HEK293 (cell line): ENCODE results near the gene GAS2L2.
A peak's percentile ranks its signal among the peaks of the same experiment; 100 is the strongest.

ENCODE experiments used
- CTCF ChIA-PET: fragments of 350-600 bp; formaldehyde crosslinking; extraction: SDS; loops from one replicate; lab custom pipeline; 2021; ENCODE audit warnings: antibody characterized with exemption; lab: Yijun Ruan, JAX
- POLR2A ChIA-PET: fragments of 300-600 bp; formaldehyde crosslinking; extraction: SDS; loops from one replicate; lab custom pipeline; 2020; ENCODE audit warnings: antibody characterized with exemption, inconsistent platforms; lab: Yijun Ruan, JAX
- H3K27ac ChIP-seq: fragments of 200-500 bp; sonication (Bioruptor generic); 2 replicates; pipeline ENCODE4 v1.5.1; 2014; ENCODE audit warnings: low read depth, low read length, control low read depth, inconsistent platforms; ENCODE audit errors: extremely low read depth
- H3K36me3 ChIP-seq, 2 experiments: fragments of 200-500 bp in 1 of 2; sonication (Bioruptor generic) in 1 of 2; 1 replicate in 1 of 2; 2 replicates in 1 of 2; pipeline ENCODE4 v1.5.1; 2014 to 2017; ENCODE audit warnings: inconsistent platforms in 2 of 2, low read length in 2 of 2; ENCODE audit not compliant: control insufficient read depth in 2 of 2, insufficient read depth in 1 of 2
- H3K4me1 ChIP-seq: fragments of 200-500 bp; sonication (Bioruptor generic); 2 replicates; pipeline ENCODE4 v1.5.1; 2014; ENCODE audit warnings: mild to moderate bottlenecking, low read length, inconsistent platforms; ENCODE audit not compliant: control insufficient read depth, insufficient read depth
- H3K4me3 ChIP-seq: 2 replicates; pipeline ENCODE4 v1.5.1; 2011; ENCODE audit warnings: low read depth, mild to moderate bottlenecking, control low read depth, low read length, moderate library complexity
- H3K9me3 ChIP-seq: fragments of 200-500 bp; sonication (Bioruptor generic); 2 replicates; pipeline ENCODE4 v1.5.1; 2014; ENCODE audit warnings: low read depth, low read length, inconsistent platforms; ENCODE audit not compliant: control insufficient read depth, insufficient read depth
- GLIS1 ChIP-seq: fragments of 450-650 bp; formaldehyde crosslinking; IDR thresholded peaks from 2 replicates; pipeline ENCODE4 v1.5.1; 2016; ENCODE audit warnings: missing biosample characterization, missing genetic modification characterization
- IKZF3 ChIP-seq: fragments of 450-650 bp; IDR thresholded peaks from 2 replicates; pipeline ENCODE4 v1.5.0; 2018; ENCODE audit warnings: missing biosample characterization, mild to moderate bottlenecking, missing genetic modification characterization, moderate library complexity
- KLF8 ChIP-seq: fragments of 450-650 bp; formaldehyde crosslinking; IDR thresholded peaks from 2 replicates; pipeline ENCODE4 v1.5.1; 2016; ENCODE audit warnings: missing biosample characterization, missing genetic modification characterization
- MZF1 ChIP-seq: fragments of 450-650 bp; formaldehyde crosslinking; IDR thresholded peaks from 2 replicates; pipeline ENCODE4 v1.5.1; 2017; ENCODE audit warnings: missing biosample characterization, missing genetic modification characterization, borderline replicate concordance
- SP2 ChIP-seq: fragments of 450-650 bp; formaldehyde crosslinking; IDR thresholded peaks from 2 replicates; pipeline ENCODE4 v1.5.1; 2016; ENCODE audit warnings: missing biosample characterization, missing genetic modification characterization
- YY2 ChIP-seq: fragments of 450-650 bp; formaldehyde crosslinking; IDR thresholded peaks from 2 replicates; pipeline ENCODE4 v1.5.1; 2016; ENCODE audit warnings: missing biosample characterization, missing genetic modification characterization
- ZBTB20 ChIP-seq: fragments of 450-650 bp; formaldehyde crosslinking; IDR thresholded peaks from 2 replicates; pipeline ENCODE4 v1.5.1; 2016; ENCODE audit warnings: missing biosample characterization, missing genetic modification characterization
- ZBTB44 ChIP-seq: fragments of 450-650 bp; IDR thresholded peaks from 2 replicates; pipeline ENCODE4 v1.5.1; 2018; ENCODE audit warnings: missing biosample characterization, mild to moderate bottlenecking, missing genetic modification characterization
- ZFP69B ChIP-seq: fragments of 450-650 bp; formaldehyde crosslinking; IDR thresholded peaks from 2 replicates; pipeline ENCODE4 v1.5.1; 2016; ENCODE audit warnings: missing biosample characterization, missing genetic modification characterization
- ZNF175 ChIP-seq: fragments of 450-650 bp; formaldehyde crosslinking; IDR thresholded peaks from 2 replicates; pipeline ENCODE4 v1.5.1; 2016; ENCODE audit warnings: missing biosample characterization, missing genetic modification characterization
- ZNF214 ChIP-seq: fragments of 450-650 bp; formaldehyde crosslinking; IDR thresholded peaks from 2 replicates; pipeline ENCODE4 v1.5.1; 2017; ENCODE audit warnings: missing biosample characterization, mild to moderate bottlenecking, missing genetic modification characterization, borderline replicate concordance
- ZNF354C ChIP-seq: fragments of 450-650 bp; formaldehyde crosslinking; IDR thresholded peaks from 2 replicates; pipeline ENCODE4 v1.5.1; 2016; ENCODE audit warnings: missing biosample characterization, missing genetic modification characterization, low read depth, borderline replicate concordance
- ZNF394 ChIP-seq: fragments of 450-650 bp; formaldehyde crosslinking; IDR thresholded peaks from 2 replicates; pipeline ENCODE4 v1.5.1; 2016; ENCODE audit warnings: missing biosample characterization, missing genetic modification characterization, mild to moderate bottlenecking, moderate library complexity, borderline replicate concordance
- ZNF514 ChIP-seq: fragments of 450-650 bp; formaldehyde crosslinking; IDR thresholded peaks from 2 replicates; pipeline ENCODE4 v1.5.1; 2016; ENCODE audit warnings: missing biosample characterization, missing genetic modification characterization
- ZNF521 ChIP-seq: fragments of 450-650 bp; formaldehyde crosslinking; IDR thresholded peaks from 2 replicates; pipeline ENCODE4 v1.5.1; 2017; ENCODE audit warnings: missing biosample characterization, mild to moderate bottlenecking, missing genetic modification characterization
- ZNF658 ChIP-seq: fragments of 450-650 bp; formaldehyde crosslinking; IDR thresholded peaks from 2 replicates; pipeline ENCODE4; 2016; ENCODE audit warnings: missing biosample characterization, missing genetic modification characterization
- ZNF670 ChIP-seq: fragments of 450-650 bp; formaldehyde crosslinking; IDR thresholded peaks from 2 replicates; pipeline ENCODE4 v1.5.1; 2016; ENCODE audit warnings: missing biosample characterization, missing genetic modification characterization, low read depth
- ZNF843 ChIP-seq: fragments of 450-650 bp; formaldehyde crosslinking; IDR thresholded peaks from 2 replicates; pipeline ENCODE4 v1.5.1; 2016; ENCODE audit warnings: missing biosample characterization, missing genetic modification characterization
- TF ChIP-seq, protein P1 (sequence below): fragments of 450-650 bp; formaldehyde crosslinking; IDR thresholded peaks from 2 replicates; pipeline ENCODE4 v1.5.1; 2017; ENCODE audit warnings: missing biosample characterization, mild to moderate bottlenecking, missing genetic modification characterization, moderate library complexity

The GAS2L2 gene

DNA sequence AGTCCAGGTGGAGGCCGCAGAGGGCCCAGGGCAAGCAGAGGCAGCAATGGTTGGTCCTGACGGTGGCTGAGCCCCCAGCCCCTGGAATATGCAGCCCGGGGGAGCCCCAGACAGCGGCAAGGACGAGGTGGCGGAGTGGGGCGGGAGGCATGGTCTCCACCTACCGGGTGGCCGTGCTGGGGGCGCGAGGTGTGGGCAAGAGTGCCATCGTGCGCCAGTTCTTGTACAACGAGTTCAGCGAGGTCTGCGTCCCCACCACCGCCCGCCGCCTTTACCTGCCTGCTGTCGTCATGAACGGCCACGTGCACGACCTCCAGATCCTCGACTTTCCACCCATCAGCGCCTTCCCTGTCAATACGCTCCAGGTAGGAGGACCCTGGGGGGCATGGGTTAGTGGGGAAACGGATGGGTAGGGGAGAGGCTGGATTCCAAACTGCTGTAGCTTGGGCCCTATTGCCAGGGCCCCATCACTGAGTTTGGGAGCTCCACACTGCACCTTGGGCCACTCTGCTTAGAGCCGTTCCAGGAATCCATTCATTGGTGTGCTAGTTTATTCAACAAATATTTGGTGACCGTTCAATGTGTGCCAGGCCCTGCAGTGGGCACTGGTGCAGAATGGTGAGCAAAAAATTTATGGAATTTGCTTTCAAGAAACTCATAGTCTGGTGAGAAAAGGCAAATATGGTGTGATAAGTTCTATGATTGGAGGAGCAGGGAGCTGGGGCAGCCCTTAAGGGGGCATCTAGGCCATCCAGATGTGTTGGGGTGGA is 17.8 kb downstream of the GAS2L2 start (continued):
- no peak for TF ChIP-seq ZNF514 (tag by site-specific recombination)
- TF ChIP-seq ZNF175 (tag by site-specific recombination): no peak
- TF ChIP-seq YY2: no peak
- TF ChIP-seq ZNF658 (tag by site-specific recombination): no peak
- TF ChIP-seq ZNF843: no peak
- TF ChIP-seq, all 188 proteins: peak for 0

GRCh38 chr17:35734396-35734795 is 18.6 kb downstream of the GAS2L2 start:
- TF ChIP-seq KLF8 (tag by site-specific recombination) (no peak), ZNF521 (tag by site-specific recombination) (no peak), IKZF3 (no peak), ZNF394 (tag by site-specific recombination) (0 out of 2 replicates have a peak, but pooled peaks have one; percentile 0), MZF1 (tag by site-specific recombination) (no peak)
- TF ChIP-seq, protein P1, sequence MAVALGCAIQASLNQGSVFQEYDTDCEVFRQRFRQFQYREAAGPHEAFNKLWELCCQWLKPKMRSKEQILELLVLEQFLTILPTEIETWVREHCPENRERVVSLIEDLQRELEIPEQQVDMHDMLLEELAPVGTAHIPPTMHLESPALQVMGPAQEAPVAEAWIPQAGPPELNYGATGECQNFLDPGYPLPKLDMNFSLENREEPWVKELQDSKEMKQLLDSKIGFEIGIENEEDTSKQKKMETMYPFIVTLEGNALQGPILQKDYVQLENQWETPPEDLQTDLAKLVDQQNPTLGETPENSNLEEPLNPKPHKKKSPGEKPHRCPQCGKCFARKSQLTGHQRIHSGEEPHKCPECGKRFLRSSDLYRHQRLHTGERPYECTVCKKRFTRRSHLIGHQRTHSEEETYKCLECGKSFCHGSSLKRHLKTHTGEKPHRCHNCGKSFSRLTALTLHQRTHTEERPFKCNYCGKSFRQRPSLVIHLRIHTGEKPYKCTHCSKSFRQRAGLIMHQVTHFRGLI (tag by site-specific recombination): no peak

GRCh38 chr17:35733366-35733765 is 19.7 kb downstream of the GAS2L2 start:
- TF ChIP-seq GLIS1 (tag by site-specific recombination): peak; percentile 55
- TF ChIP-seq ZNF214 (tag by site-specific recombination): no peak
- peak; percentile 89 for TF ChIP-seq ZBTB44 (tag by site-specific recombination)
- TF ChIP-seq ZFP69B (tag by site-specific recombination): no peak
- no peak for TF ChIP-seq ZNF670 (tag by site-specific recombination)
- TF ChIP-seq ZNF354C (tag by site-specific recombination): no peak
- no peak for TF ChIP-seq ZBTB20
- no peak for TF ChIP-seq SP2 (tag by site-specific recombination)
- Histone ChIP-seq H3K36me3 (peaks cover 5 to 8% of the 10 kb centered on the region in 2 experiments; a peak in 2 of 3 replicates), H3K4me3 (no peak overlapping the region), H3K27ac (no peak overlapping the region), H3K4me1 (peaks cover 18% of the 10 kb centered on the region), H3K9me3 (no peaks in the 10 kb centered on the region)
- POLR2A ChIA-PET: interaction anchor here (1.0 to 4.1 kb wide), 3 partner anchors 7 to 155 kb away, joined by 3 to 19 read pairs (median 4); partner anchors contain the start of gene PEX12
- CTCF ChIA-PET: interaction anchor here (1.0 to 2.1 kb wide), 3 partner anchors 11 to 75 kb away, joined by 3 to 11 read pairs (median 4); no protein-coding TSS in a partner anchor

More at GRCh38 chr17:35734396-35734795, 18.6 kb downstream of the GAS2L2 start:
- ChIA-PET POLR2A (interaction anchor here (0.7 kb wide), 1 partner anchor 9 kb away, joined by 3 read pairs; no protein-coding TSS in a partner anchor), CTCF (interaction anchor here (2.1 to 3.2 kb wide), 2 partner anchors 13 kb away, joined by 11 to 18 read pairs; no protein-coding TSS in a partner anchor)
- H3K4me3 ChIP-seq: no peak overlapping the region
- H3K27ac ChIP-seq: no peak overlapping the region
- H3K36me3 ChIP-seq: peaks cover 5 to 8% of the 10 kb centered on the region in 2 experiments; a peak in 2 of 3 replicates
- no peaks in the 10 kb centered on the region for H3K9me3 ChIP-seq
- peaks cover 11% of the 10 kb centered on the region for H3K4me1 ChIP-seq
